ENCODE measurements around the gene TTC21A.

DNA sequence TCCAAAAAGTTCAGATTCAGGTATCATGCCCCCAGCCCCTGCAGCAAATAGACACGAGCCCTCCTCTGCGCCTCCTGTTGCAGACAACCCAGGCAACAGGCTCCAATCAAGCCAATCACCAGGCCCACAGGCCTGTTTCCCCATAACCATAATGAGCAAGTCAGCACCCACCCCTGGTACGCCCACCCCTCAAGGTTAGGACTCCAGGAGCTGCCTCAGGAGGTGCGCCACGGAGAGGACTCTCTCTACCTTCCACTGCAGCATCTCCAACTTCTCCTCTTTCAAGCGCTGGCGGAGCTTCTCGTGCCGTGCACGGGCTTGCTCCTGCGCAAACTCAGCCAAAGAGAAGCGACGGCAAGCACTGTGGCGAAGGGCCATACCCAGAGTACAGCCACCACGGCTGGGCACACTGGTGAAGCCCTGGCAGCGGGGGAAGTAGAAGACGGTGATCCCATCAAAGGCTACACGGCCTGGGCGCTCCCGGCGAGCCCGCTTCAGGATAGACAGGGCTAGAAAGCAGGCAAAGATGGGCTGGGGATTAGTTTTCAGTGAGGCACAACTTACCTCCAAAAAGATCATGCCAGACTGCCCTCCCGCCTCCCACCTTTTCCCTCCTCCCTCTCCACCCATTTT lies 37.4 kb downstream of the TTC21A start:
- TF ChIP-seq CTCF (conservative IDR thresholded peaks at IDR 0.05; ENCODE audit: low read depth, low read length) = no peak
- TF ChIP-seq EZH2 (IDR thresholded peaks at IDR 0.05; ENCODE audit: low read length, unreplicated experiment) = no peak
